Measurements from ENCODE around the gene EMILIN1.
A peak's percentile ranks its signal among the peaks of the same experiment; 100 is the strongest.

Gene EMILIN1

GRCh38 chr2:27081984-27082772 is 3.8 kb downstream of the EMILIN1 start:
- no peak for DNase-seq

GRCh38 chr2:27082773-27083409 is 4.5 kb downstream of the EMILIN1 start:
- DNase-seq, result no peak

GRCh38 chr2:27083410-27084296 is 5.2 kb downstream of the EMILIN1 start:
- DNase-seq, result no peak

GRCh38 chr2:27084297-27085061 is 6.1 kb downstream of the EMILIN1 start:
- DNase-seq, result no peak

GRCh38 chr2:27085062-27085672 is 6.8 kb downstream of the EMILIN1 start:
- no peak for DNase-seq

- no peak for DNase-seq
Measured at GRCh38 chr2:27085673-27086089, 7.3 kb downstream of the EMILIN1 start.

GRCh38 chr2:27086090-27086723 is 7.8 kb downstream of the EMILIN1 start:
- peak; percentile 45 for DNase-seq

GRCh38 chr2:27086724-27087593 is 8.5 kb downstream of the EMILIN1 start, which contains the start of gene KHK:
KHK (plus strand) TSS chr2:27086772; CDS start chr2:27087260, 488 bp downstream.
- no peak for DNase-seq

GRCh38 chr2:27087823-27088410 is 9.5 kb downstream of the EMILIN1 start:
- DNase-seq, result no peak

GRCh38 chr2:27088634-27089033 is 10.2 kb downstream of the EMILIN1 start:
- no peak for DNase-seq

GRCh38 chr2:27089111-27089954 is 10.9 kb downstream of the EMILIN1 start:
- no peak for DNase-seq

GRCh38 chr2:27091746-27092695 is 13.6 kb downstream of the EMILIN1 start:
- DNase-seq, result no peak

- no peak for DNase-seq
Measured at GRCh38 chr2:27092696-27093429, 14.4 kb downstream of the EMILIN1 start.

- DNase-seq, result no peak
Measured at GRCh38 chr2:27093430-27094352, 15.3 kb downstream of the EMILIN1 start.

GRCh38 chr2:27094353-27094984 is 16.1 kb downstream of the EMILIN1 start:
- DNase-seq, result no peak

GRCh38 chr2:27095427-27095744 is 17.0 kb downstream of the EMILIN1 start:
- no peak for DNase-seq
